Mononuclear cell (primary cell): ENCODE data around the gene KIRREL2. TPM values are rescaled to one million over a fixed set of nuclear protein-coding genes. Genes with fewer than 3 reads are reported as not detected.
"Not testable (repeated sequence)": the region's sequence is repeated elsewhere in the genome, so short reads cannot be mapped to it uniquely, and the experiment has no call there.

ENCODE experiments used
- H3K27me3 ChIP-seq: 2 replicates; pipeline ENCODE4 v1.6.0; 2011; ENCODE audit warnings: low read length, control low read depth; ENCODE audit not compliant: insufficient read depth
- H3K4me1 ChIP-seq: 2 replicates; pipeline ENCODE4 v1.5.1; 2011; ENCODE audit warnings: mild to moderate bottlenecking, low read length, control low read depth; ENCODE audit not compliant: insufficient read depth
- H3K4me3 ChIP-seq: 2 replicates; pipeline ENCODE4 v1.5.1; 2011; ENCODE audit warnings: mild to moderate bottlenecking, low read length, moderate library complexity
- H3K9me3 ChIP-seq: 2 replicates; pipeline ENCODE4 v1.5.1; 2011; ENCODE audit warnings: low read depth, mild to moderate bottlenecking, control low read depth, low read length
- total RNA-seq: library from RNA; depleted of rRNA; stranded (reverse); fragments of >200 nt; gene quantifications from one replicate; pipeline ENCODE4 v1.2.3, GENCODE V29; 2012

The KIRREL2 gene
- total RNA-seq, 1 donor: 0.10 TPM

DNA sequence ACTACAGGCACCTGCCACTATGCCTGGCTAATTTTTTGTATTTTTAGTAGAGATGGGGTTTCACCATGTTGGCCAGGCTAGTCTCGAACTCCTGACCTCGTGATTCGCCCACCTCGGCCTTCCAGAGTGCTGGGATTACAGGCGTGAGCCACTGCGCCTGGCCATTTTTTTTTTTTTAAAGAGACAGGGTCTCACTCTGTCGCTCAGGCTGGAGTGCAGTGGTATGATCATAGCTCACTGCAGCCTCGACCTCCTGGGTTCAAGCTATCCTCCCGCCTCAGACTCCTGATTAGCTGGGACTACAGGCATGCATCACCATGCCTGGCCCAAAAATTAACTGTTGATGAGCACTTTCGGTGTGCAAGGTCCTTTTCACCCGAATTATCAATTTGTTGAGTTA is 20.6 kb upstream of the KIRREL2 start:
- not testable (repeated sequence) for H3K4me1 ChIP-seq

GRCh38 chr19:35841961-35842595 is 14.6 kb upstream of the KIRREL2 start:
- Histone ChIP-seq H3K4me3 (no peak overlapping the region), H3K9me3 (no peaks in the 10 kb centered on the region), H3K4me1 (peaks cover 7% of the 10 kb centered on the region), H3K27me3 (peaks cover 33% of the 10 kb centered on the region)

More for the DNA sequence above, 20.6 kb upstream of the KIRREL2 start:
- H3K4me3 ChIP-seq, H3K9me3 ChIP-seq, H3K27me3 ChIP-seq: not testable (repeated sequence)

DNA sequence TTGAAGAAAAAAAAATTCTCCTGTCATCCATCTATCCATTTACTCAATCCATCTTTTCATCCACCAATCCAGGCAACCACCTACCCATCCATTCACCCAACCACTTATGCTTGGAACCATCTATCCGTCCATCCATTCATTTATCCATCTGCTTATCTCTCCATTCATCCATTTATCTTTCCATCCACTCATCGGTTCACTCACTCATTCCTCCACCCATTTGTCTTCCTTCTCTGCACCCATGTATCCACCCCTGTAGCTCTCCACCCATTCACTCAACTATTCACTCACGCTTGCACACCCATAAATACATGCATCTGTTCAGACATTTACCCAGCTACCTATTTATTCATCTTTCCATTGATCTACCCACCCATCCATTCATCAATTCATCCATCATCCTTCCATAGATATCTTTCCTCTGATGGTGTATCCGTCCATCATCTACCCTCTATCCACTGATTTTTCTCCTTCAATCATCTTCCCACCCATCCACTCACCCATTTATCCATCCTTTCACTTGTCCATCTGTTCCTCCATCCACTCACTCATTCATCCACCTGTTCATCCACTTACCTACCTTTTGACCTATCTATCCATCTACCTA is 13.9 kb upstream of the KIRREL2 start:
- no peak overlapping the region for H3K4me3 ChIP-seq
- H3K4me1 ChIP-seq: peaks cover 7% of the 10 kb centered on the region
- peaks cover 33% of the 10 kb centered on the region for H3K27me3 ChIP-seq
- no peaks in the 10 kb centered on the region for H3K9me3 ChIP-seq

DNA sequence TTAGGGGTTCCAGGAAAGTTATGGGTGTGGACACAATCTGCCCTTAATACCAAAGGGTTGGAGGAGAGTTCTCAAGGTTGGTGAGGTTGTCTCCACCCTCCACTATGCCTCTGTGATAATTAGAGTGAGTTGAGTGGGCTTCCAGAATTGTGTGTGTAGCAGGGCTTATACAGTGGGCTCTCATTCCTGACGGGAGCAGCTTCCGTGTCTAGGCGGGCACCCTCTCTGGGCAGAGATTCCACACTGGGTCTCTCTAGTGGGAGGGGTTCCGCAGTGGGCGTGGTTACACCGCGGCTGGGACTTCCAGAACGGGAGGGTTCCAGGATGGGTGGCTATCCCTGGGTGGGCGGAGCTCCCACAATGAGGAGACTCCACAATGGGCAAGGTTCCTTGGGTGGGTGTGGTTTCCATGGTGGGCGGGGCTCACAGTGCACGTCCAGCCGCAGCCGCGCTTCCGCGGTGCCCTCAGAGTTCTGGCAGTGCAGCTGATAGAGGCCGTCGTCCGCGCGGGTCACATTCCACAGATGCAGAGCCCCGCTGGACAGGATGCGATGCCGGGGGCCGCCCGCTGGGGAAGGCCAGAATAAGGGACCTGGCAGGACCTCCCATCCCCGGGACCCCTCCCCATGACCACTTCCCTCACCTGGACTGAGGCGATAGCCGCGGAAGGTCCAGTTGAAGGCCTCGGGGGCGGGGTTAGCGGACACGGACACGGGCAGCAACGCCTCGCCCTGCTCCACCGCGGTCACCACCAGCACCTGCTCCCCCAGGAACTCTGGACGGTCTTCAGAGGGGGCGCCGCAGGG is 12.8 kb upstream of the KIRREL2 start:
- H3K4me3 ChIP-seq: no peak overlapping the region
- H3K9me3 ChIP-seq: no peaks in the 10 kb centered on the region
- peaks cover 7% of the 10 kb centered on the region for H3K4me1 ChIP-seq
- peaks cover 33% of the 10 kb centered on the region for H3K27me3 ChIP-seq

- Histone ChIP-seq H3K4me1 (peaks cover 7% of the 10 kb centered on the region), H3K27me3 (peaks cover 33% of the 10 kb centered on the region), H3K9me3 (no peaks in the 10 kb centered on the region), H3K4me3 (no peak overlapping the region)
These were observed 12.1 kb upstream of the KIRREL2 start for GRCh38 chr19:35844482-35845214.

GRCh38 chr19:35845215-35846037 is 11.3 kb upstream of the KIRREL2 start:
- Histone ChIP-seq H3K4me1 (peaks cover 7% of the 10 kb centered on the region), H3K4me3 (no peak overlapping the region), H3K9me3 (no peaks in the 10 kb centered on the region), H3K27me3 (peaks cover 33% of the 10 kb centered on the region)

DNA sequence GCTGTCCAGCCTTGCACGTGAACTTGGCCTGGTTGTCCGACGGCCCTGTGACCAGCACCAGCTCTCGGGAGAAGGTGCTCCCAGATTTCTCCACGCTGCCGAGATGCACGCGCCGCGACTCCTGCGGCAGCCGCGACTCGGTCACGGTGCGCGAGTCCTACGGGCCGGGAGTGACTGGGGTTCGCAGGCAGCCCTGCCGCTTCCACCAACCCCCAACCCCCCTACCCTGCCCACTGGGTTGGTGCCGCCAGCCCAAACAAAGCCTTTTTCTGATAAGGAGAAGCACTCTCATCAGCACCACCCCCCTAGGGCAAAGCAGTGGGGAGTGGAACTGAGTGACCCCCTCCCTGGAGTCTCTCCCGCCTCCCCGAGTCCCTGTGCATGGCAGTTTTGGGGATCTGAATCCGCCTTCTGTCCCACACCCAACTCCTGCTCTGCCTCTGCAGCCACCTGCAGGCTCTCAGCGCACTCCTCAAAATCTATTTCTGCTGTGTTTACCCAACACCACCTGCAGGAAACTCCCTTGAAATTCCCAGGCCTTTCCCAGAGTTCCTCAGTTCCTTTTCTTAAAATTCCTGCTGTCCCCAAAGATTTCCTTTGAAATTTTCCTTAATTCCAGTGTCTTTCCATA is 10.6 kb upstream of the KIRREL2 start:
- Histone ChIP-seq H3K4me3 (no peak overlapping the region), H3K4me1 (peaks cover 7% of the 10 kb centered on the region), H3K27me3 (peaks cover 33% of the 10 kb centered on the region), H3K9me3 (no peaks in the 10 kb centered on the region)

DNA sequence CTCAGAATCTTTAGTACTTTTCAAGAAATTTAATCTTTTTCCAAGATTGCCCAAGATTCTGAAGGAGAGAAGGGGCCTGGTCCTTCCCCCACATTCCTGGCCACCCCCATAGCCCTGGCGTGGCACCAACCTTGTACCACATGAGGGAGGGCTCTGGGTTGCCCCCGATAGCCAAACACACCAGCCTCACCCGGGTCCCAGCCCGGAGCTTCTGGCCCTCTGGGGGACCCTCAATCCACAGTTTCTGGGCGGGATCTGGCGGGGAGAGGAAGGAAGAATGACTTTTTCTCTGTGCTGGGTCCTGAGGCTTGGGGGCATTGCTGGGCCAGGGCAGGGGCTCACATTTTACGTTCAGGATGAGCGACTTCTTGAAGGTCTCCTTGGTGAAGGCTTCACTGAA is 8.8 kb upstream of the KIRREL2 start:
- Histone ChIP-seq H3K9me3 (no peaks in the 10 kb centered on the region), H3K4me3 (no peak overlapping the region), H3K27me3 (peaks cover 33% of the 10 kb centered on the region), H3K4me1 (peaks cover 7% of the 10 kb centered on the region)

- no peaks in the 10 kb centered on the region for H3K9me3 ChIP-seq
- peaks cover 7% of the 10 kb centered on the region for H3K4me1 ChIP-seq
- peaks cover 32% of the 10 kb centered on the region for H3K27me3 ChIP-seq
- H3K4me3 ChIP-seq: no peak overlapping the region
These were observed 8.2 kb upstream of the KIRREL2 start for GRCh38 chr19:35848486-35848885.

DNA sequence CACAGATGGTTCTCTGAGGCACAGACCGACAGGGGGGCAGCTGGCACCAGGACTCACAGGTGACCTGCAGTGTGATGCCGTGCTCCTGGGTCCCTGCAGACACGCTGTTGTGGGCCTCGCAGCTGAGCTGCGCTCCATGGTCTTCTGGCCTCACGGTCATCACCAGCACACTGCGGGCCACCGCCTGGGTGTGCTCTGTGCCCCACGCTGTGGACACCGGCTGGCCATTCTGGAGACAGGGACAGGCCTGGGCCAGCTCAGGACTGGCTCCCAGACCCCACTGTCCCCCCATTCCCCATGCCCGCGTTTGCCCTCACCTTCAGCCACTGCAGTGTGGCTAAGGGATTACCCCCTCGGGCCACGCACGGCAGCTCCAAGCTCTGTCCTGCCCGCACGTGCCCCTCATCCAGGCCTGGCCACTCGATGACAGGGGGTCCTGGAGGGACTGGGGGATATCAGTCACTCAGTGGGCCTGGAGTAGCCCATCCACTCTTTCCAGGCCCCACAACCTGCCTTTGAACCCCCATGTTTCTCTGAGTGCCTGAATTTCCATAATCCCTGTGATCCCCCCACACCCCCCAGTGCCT is 7.7 kb upstream of the KIRREL2 start:
- Histone ChIP-seq H3K27me3 (peaks cover 27% of the 10 kb centered on the region), H3K4me1 (peaks cover 7% of the 10 kb centered on the region), H3K9me3 (no peaks in the 10 kb centered on the region), H3K4me3 (no peak overlapping the region)

DNA sequence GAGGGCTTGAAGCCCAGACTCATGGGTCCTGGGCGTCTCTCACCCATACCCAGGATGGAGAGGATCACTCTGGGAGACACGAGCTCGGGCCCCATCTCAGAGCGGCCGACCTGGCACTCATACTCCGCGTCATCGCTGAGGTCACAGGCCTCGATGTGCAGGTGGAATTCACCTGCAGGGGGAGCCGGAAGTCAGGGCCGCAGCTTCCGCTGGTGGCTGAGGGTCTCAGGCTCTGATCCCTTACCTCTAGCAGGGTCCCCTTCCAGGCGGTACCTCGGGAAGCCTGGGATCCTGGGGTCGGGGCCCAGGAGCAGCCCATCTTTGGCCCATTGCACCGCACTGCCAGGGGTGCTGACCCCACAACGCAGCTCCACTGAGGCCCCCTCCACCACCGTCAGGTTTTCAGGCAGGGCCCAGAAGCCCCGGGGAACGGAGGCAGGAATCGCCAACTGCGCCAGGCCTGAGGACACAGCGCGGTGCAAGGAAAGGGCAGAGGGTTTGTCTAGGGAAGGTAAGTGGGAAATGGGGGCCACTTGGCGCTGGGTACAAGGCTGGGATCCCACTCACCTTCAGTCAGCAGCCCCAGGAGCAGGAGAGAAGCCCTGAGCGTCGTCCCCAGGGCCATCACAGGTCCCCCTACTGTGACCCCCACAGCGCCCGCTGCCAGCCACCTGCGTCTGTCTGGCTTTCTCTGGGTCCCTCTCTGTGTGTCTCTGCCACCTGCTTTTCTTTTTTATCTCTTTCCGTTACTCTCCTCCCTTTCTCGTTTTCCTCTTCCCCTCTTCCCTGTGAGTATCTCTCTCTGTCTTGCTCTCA is 5.3 kb upstream of the KIRREL2 start:
- H3K9me3 ChIP-seq: no peaks in the 10 kb centered on the region
- H3K4me3 ChIP-seq: no peak overlapping the region
- H3K4me1 ChIP-seq: peaks cover 6% of the 10 kb centered on the region
- peaks cover 20% of the 10 kb centered on the region for H3K27me3 ChIP-seq

- H3K4me3 ChIP-seq: no peak within 1 kb of the TSS
- H3K9me3 ChIP-seq: no peaks in the 10 kb centered on the region
- peaks cover 19% of the 10 kb centered on the region for H3K27me3 ChIP-seq
- peaks cover 14% of the 10 kb centered on the region for H3K4me1 ChIP-seq
These were observed 4.5 kb upstream of the KIRREL2 start, which contains the start of gene NPHS1 for GRCh38 chr19:35852029-35852780. NPHS1 (minus strand) TSS chr19:35852504; CDS start chr19:35851837, 667 bp downstream.
